ENCODE measurements around the gene CALHM5.
"Not testable (repeated sequence)": the region's sequence is repeated elsewhere in the genome, so short reads cannot be mapped to it uniquely, and the experiment has no call there.

CALHM5 gene, protein sequence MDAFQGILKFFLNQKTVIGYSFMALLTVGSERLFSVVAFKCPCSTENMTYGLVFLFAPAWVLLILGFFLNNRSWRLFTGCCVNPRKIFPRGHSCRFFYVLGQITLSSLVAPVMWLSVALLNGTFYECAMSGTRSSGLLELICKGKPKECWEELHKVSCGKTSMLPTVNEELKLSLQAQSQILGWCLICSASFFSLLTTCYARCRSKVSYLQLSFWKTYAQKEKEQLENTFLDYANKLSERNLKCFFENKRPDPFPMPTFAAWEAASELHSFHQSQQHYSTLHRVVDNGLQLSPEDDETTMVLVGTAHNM
- 0 to 0.18 (median 0) reads per million in 4 experiments for total RNA-seq

DNA sequence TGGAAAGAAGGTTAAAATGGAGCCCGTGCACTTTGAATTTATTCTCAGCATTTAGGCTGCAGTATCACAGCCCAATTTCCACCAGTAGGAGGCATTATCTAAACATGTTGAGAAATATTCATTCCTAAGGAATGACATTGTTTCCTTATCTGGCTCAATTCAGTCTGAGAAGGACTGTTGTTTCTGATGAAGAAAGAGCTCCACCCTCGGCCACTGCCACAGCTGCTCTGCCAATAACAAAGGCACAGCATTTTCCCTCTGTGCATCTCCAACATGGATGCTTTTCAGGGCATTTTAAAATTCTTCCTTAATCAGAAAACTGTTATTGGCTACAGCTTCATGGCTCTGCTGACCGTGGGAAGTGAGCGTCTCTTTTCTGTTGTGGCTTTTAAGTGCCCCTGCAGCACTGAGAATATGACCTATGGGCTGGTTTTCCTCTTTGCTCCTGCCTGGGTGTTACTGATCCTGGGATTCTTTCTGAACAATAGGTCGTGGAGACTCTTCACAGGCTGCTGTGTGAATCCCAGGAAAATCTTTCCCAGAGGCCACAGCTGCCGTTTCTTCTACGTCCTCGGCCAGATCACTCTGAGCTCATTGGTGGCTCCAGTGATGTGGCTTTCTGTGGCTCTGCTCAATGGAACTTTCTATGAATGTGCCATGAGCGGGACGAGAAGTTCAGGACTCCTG lies at the start of gene CALHM5:
Gene CALHM5 (plus strand): TSS at position 216 of the 687 bp plus-strand sequence. CDS start 58 bp downstream, at position 274.
- DNase-seq: no peak

DNA sequence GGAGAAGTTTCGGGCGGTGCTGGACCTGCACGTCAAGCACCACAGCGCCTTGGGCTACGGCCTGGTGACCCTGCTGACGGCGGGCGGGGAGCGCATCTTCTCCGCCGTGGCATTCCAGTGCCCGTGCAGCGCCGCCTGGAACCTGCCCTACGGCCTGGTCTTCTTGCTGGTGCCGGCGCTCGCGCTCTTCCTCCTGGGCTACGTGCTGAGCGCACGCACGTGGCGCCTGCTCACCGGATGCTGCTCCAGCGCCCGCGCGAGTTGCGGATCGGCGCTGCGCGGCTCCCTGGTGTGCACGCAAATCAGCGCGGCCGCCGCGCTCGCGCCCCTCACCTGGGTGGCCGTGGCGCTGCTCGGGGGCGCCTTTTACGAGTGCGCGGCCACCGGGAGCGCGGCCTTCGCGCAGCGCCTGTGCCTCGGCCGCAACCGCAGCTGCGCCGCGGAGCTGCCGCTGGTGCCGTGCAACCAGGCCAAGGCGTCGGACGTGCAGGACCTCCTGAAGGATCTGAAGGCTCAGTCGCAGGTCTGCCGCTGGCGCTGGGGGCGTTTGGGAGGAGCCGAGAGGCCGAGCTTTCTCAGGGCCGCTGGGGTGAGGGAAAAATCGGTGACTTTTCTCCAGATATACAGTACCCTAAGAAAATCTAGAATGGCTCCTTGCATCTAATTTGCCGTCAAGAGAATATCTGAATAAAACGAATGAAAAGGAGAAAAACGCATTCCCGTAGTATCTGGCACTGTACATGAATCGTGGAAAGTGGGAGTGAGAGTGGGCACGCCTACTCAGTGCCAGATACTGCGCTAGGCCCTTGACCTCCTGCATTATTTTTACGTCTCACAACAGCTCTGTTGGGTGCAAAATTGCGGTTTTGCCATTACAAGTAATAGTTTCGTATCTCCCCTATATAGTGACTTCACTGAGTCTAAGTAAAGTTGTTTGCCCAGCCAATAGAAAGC lies 49.2 kb upstream of the CALHM5 start:
- peak; percentile 5 for DNase-seq

DNA sequence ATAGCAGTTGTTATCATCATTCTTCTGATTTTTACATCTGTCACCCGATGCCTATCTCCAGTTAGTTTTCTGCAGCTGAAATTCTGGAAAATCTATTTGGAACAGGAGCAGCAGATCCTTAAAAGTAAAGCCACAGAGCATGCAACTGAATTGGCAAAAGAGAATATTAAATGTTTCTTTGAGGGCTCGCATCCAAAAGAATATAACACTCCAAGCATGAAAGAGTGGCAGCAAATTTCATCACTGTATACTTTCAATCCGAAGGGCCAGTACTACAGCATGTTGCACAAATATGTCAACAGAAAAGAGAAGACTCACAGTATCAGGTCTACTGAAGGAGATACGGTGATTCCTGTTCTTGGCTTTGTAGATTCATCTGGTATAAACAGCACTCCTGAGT lies 48.1 kb upstream of the CALHM5 start:
- DNase-seq: no peak

DNA sequence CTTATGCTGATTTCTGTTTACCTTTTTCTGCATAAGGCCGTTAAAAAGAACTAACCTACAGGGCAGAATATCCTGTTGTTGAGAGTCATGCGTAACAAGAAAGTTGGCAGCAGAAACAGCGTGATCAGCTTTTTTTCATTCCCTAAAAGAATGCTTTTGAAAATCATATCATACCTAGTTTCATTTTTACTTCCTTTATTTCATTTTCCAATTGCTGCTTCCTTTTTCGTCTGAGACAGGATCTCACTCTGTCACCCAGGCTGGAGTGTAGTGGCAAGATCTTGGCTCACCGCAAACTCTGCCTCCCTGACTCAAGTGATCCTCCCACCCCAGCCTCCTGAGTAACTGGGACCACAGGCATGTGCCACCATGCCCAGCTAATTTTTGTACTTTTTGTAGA lies 46.2 kb upstream of the CALHM5 start:
- DNase-seq: no peak

DNA sequence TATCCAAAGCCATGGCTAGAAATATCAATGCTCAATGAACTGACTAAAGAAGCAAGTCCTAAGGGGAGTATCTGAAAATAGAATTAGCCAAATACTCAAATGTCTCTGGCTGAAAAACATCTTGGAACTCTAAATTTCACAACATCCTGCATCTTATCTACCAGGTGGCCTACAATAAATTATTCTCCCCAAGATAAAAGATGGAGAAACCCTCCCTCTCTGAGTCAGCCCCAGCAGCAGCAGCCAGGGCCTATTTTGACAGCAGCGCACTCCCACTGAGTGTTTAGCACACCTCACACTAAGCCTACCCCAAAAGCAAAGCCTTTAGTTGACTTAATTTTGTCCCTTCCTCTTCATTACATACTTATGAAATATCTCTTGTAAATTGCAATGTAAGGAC lies 44.3 kb upstream of the CALHM5 start:
- DNase-seq: no peak

DNA sequence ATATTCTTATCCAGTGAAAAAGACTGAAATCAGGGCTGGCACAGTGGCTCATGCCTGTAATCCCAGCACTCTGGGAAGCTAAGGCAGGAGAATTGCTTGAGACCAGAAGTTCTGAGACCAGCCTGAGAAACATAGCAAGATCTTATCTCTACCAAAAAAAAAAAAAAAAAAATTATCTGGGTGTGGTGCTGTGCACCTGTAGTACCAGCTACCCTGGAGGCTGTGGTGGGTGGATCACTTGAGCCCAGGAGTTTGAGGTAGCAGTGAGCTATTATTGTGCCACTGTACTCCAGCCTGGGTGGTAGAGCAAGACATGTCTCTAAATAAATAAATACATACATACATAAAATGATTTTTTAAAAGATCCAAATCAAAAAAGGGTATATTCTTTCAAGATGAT lies 43.9 kb upstream of the CALHM5 start:
- no peak for DNase-seq

DNA sequence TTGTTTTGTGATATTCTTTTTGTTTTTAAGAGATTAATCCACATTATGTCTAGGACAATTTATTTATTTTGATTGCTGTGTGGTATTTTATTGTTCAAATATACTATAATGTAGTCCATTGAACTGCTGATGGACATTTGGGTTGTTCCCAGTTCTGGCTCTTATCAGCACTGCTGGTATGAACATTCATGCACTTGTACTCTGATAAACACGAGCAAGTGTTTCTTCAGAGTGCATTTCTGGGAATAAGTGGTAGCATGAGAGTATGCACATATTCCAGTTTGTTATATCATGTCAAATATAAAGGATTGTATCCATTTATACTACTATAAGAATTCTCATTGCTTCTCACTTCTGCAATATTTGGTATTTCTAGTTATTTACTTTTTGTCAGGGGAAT lies 43.1 kb upstream of the CALHM5 start:
- no peak for DNase-seq

DNA sequence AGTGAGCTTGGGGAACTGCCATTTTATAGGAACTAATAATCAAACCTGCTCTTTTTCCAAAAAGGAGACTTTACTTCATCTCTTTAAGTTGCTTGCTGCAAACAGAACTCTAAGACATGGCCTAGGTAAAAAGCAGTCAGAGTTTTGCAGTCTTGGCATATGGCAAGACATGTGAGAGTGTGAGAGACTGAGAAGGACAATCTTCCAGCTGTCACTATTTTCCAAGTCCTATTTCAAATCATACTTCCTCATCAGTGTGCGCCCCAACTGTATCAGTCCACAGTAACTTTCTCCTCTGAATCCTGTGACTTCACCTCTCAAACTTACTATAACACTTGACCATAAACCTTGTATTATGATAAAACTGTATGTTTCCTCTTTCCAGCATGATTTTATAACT lies 39.9 kb upstream of the CALHM5 start:
- DNase-seq: no peak

DNA sequence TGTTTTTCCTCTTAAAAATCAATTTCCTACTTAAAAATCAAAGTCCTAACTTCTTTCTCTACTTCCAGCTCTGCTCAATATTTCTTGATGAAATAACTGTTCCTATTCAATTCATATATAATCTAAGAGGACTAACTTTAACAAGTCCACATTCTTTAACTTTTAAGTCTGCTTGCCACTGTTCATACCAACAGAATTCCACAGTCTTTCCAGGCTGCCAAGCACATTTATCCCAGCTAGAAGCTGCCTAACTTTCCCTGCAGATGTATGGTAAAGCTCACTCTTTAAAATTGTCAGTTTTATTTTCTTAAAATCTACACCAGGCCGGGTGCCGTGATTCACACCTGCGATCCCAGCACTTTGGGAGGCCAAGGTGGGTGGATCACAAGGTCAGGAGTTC lies 38.7 kb upstream of the CALHM5 start:
- no peak for DNase-seq

DNA sequence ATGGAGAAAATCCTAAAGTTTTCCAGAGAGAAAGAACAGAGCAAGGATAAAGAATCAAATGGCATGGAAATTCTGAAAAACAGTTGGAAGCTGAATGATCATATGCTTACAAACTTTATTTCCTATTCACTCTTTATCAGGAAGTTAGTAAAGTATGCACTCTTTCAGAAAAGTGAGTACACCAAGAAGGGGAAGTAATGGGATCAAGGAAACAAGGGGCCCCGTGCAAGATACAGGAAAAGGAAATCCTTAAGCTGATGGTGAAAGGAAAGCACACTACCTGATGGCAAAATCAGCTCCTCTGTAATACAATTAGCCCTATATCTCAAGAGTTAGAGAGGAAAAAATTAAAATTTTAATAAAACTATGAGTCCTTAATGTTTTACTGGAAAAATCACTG lies 36.3 kb upstream of the CALHM5 start:
- no peak for DNase-seq

DNA sequence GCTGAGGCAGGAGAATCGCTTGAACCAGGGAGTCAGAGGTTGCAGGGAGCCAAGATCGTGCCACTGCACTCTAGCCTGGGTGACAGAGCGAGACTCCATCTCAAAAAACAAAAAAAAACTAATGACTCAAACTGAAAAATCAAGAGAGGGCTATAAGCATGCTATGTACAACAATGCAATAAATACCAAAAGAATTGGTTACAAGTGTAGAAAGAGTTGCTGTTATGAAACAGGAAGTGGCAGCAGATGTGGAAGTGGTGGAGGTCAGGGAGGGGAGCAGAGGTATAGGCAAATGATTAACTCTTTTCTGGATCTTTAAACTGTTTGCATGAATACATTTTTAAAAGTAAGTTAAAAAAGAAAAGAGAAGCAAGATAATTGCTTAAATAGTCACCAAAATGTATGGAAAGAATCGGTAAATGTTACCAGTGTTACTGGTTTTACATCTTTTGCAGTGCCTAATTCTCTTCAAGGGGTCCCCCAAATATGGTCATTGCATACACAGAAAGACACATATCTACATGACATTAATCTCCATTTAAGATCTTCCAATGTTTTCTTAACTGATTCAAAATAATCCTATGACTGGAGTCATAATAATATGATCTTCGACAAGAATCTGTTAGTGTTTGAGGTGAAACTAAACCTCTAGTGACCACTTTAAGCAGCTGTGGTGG lies 35.3 kb upstream of the CALHM5 start:
- no peak for DNase-seq

DNA sequence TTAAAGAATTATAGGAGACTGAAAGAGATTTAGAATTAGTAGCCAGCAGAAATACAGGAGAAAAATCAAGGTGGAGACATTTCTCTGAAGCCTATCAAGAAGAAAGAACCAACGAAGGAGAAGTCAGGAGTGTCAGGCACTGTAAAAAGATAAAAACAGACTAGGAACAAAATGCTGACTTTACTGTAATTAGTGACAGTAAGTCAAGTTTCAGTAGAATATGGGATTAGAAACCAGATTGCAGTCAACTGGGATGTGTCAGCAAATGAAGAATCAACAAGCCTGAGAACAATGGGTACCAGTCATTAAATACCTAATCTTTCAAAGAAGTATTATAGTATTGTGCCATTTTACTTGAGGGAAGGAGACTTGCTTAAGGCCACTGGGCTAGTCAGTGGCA lies 28.7 kb upstream of the CALHM5 start:
- no peak for DNase-seq

DNA sequence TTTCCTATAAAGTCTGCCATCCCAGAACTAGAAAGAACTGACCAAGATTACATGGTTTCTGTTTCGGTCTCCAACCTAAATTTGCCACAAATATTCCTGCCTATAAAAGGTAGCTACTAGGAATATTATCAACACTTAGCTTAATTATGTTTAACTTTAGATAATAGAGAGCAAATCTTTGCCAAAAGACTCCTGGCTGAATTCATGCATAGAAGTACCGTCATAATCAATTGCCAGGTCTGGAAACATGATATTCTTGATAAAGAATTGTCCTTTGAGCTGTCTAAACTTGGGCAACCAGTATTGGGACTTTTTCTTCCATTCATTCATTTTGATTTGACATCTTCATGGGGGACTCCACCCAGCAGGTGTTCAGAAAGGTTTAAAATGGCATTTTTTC lies 27.8 kb upstream of the CALHM5 start:
- no peak for DNase-seq

DNA sequence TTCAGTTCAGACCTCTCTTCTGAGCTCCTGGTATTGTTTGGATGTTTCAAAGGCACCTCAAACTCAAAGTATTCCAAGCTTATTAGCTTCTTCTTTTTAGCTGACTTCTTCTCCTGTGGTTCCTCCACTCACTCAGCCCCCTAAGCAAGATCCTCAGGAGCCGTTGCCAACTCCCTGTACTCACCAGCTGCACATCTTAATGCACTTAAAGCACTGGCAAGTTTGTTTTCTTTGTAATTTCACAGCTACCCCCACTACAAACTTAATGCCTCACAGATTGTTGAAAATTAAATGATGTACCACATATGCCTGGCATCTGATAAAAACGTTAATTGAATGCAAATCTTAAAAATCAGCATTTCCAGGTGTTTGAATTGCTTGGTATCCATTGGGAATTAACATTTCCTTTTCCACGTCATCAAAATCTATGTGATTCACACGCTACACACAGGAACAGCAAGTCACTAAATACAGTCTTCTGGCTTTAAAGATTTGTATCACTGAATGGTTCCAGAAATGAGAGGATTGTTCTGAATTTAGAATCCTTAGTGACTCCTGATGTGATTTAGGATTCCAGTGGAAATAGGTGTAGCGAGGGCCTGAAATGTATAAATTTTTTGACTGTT lies 25.8 kb upstream of the CALHM5 start:
- DNase-seq: no peak

DNA sequence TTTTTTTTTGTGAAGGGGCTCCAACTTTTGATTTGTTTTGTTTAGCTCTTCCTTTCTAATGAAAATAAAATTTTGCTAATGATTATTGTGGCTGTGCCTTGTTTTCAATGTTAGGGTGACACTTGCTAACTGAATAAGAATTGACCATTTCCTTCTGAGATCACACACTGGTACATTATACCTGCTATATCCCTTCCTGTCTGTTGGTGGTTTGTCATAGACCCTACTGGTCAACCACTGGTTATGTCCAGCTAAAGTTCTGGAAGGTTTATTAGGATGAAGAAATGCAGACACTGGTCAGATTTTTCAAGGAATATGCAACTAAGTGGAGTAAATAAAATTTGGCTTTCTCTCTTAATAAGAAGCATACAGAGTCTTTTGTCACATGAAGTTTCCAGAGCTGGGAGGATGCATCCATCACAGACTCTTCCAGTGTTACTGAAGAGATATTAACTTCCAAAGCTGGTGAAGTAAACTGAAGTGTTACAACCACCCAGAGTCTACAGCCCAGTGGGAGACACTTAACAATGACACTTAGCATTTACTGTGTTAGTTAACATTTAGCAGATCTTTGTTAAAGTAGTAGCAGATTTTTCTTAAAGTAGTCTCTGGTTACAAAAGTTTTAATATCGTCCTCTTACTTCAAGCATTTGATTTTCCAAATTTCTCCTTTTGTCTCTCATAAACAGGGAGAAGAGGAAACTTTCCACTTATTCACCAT lies 19.7 kb upstream of the CALHM5 start:
- DNase-seq: no peak

DNA sequence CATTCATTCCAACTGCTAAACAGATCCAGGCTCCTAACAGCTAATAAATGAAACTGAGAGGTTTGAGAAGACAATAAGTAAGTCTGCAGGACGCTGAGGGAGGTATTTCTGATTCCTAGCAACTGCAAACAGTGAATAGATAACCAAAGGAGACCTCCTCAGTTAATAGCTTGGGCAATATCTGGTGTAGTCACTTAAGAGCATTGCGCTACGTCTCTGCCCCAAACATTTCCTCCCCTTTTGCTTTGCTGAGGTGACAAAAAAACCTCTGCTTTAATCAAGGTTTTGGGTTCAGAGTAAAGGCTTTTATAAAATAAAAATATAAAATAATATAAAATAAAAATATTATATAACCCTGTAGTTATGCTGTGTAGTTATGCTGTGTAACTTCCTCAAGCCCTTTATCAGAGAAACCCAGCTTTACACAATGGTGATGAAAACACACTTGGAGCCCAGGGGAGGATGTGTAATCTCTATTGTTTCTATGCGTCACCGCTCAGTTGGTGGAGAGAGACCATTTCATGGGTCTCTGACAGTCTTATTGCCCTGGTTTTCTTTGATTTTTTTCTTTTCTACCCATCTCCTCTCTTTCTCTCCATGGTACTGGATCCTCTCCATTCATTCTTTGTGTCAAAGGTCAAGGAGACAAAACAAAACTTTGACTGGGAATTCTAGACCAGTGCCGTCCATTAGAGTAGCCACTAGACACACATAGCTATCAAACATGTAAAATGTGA lies 18.9 kb upstream of the CALHM5 start:
- DNase-seq: no peak

DNA sequence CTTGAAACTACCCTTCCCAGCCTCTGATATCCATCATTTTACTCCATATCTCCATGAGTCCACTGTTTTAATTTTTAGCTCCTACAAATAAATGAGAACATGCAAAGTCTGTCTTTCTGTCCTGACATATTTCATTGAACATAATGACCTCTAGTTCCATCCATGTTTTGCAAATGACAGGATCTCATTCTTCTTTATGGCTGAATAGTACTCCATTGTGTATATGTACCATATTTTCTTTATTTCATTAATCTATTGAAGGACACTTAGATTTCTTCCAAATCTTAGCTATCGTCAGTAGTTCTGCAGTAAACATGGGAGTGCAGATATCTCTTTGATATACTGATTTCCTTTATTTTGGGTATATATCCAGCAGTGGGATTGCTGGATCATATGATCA lies 16.3 kb upstream of the CALHM5 start:
- DNase-seq: not testable (repeated sequence)

DNA sequence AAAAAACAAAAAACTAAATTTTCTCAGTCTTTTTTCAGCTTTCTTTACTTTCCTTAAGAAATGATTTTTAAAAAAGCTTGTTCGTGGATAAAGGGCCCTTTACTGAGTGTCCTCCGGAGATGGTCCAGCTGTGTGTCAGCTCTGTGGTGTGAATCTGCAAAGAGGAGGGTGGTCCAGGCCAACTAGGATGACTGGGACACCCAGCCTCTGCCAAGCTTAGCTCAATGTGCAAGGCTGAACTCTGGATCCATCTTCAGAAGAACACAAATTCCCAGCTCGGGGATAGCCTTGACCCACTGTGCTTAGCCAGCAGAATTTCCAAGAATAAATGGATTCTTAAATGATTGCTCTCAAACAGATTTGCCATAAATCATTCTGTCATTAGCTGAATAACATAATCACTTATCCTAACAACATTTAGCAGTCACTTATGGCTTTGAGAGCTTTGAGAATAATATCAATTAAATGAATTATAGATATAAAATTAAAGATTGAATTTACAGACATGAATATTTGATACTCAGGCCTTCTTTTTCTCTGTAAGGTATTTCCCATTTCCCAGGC lies 14.2 kb upstream of the CALHM5 start:
- DNase-seq: no peak

DNA sequence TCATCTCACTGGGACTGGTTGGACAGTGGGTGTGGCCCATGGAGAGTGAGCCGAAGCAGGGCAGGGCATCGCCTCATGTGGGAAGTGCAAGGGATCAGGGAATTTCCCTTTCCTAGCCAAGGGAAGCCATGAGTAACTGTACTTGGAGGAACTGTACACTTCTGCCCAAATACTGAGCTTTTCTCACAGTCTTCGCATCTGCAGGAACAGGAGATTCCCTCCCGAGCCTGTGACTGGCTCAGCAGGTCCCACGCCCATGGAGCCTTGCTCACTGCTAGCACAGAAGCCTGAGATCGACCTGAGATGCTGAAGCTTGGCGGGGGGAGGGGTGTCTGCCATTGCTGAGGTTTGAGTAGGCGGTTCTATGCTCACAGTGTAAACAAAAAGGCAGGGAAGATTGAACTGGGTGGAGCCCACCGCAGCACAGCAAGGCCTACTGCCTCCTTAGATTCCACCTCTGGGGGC lies 10.4 kb upstream of the CALHM5 start:
- no peak for DNase-seq

DNA sequence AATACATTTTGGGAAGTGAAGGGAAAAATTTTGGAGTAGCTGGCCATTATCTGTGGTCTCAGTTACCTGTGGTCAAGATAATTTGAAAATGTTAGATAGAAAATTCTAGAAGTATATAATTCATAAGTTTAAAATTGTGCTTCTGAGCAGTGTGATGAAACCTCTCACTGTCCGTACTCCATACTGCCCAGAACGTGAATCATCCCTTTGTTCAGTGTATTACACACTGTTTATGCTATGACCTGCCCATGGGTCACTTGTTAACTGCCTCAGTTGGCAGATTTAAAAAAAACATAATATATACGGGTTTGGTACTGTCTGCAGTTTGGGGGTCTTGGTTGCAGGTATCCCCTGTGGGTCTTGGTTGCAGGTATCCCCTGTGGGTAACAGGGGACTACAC lies 4.1 kb upstream of the CALHM5 start:
- DNase-seq: no peak
